ENCODE measurements around the gene TEAD1. TPM values are rescaled to one million over a fixed set of nuclear protein-coding genes. Genes with fewer than 3 reads are reported as not detected.

Gene TEAD1
- total and polyA plus RNA-seq, 2 donors (not counting 3 experiments of a cell fraction or from before 2014, with no cell fraction given), result 15.3 to 49.0 TPM

DNA sequence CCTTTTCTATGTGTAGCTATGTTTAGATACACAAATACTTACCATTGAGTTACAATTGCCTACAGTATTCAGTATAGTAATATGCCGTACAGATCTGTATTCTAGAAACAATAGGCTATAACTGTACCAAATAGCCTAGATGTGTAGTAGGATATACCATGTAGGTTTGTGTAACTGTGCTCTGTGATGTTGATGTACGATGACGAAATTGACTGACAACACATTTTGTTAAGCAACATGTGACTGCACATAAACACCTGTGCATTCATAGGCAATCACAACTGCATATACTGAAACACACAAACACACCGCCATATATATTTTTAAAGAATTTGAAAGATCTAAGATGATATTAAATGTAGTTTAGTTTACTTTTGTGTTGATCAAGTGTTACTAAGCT lies 60.4 kb downstream of the TEAD1 start:
- TF ChIP-seq JUN (IDR thresholded peaks at IDR 0.05; ENCODE audit: borderline replicate concordance, insufficient read depth, insufficient read length, low read depth) (no peak), POLR2AphosphoS5 (IDR thresholded peaks at IDR 0.05; ENCODE audit: insufficient read depth, low read depth, low read length) (no peak), CTCF (IDR thresholded peaks at IDR 0.05; ENCODE audit: extremely low read depth in 1 of 2, insufficient read depth in 1 of 2, low read depth in 1 of 2, low read length in 2 of 2) (no peak), MAX (IDR thresholded peaks at IDR 0.05; ENCODE audit: insufficient read depth, insufficient read length) (no peak), FOS (IDR thresholded peaks at IDR 0.05; ENCODE audit: borderline replicate concordance, insufficient read depth, low read length) (no peak), MYC (IDR thresholded peaks at IDR 0.05; ENCODE audit: low read depth, low read length) (no peak), GATA2 (IDR thresholded peaks at IDR 0.05; ENCODE audit: insufficient read depth, insufficient read length, low read depth, low read length) (no peak), POLR2A (IDR thresholded peaks at IDR 0.05; ENCODE audit: low read depth, low read length) (no peak), EZH2 (IDR thresholded peaks at IDR 0.05; ENCODE audit: borderline replicate concordance, low read depth, low read length, severe bottlenecking) (no peak)
- H3K27ac ChIP-seq (ENCODE audit: insufficient read depth, low read depth, low read length), result no peak overlapping the region
- CTCF ChIA-PET, result interaction anchor here (1.3 kb wide), 1 partner anchor 154 kb away, joined by 3 read pairs; no protein-coding TSS in a partner anchor
- H4K20me1 ChIP-seq (replicated peaks; ENCODE audit: control insufficient read depth, extremely low read depth, insufficient read depth, low read length), result no peaks in the 10 kb centered on the region
- no peaks in the 10 kb centered on the region for H3K27me3 ChIP-seq (ENCODE audit: control insufficient read depth in 2 of 2, insufficient read depth in 2 of 2, low read length in 2 of 2)
- no peaks in the 10 kb centered on the region for H3K36me3 ChIP-seq (ENCODE audit: control insufficient read depth in 2 of 2, extremely low read depth in 1 of 2, insufficient read depth in 2 of 2, low read length in 2 of 2)
- no peaks in the 10 kb centered on the region for H3K9me3 ChIP-seq (replicated peaks; ENCODE audit: control insufficient read depth, insufficient read depth, low read length)
- no peak overlapping the region for H3K9ac ChIP-seq (replicated peaks; ENCODE audit: extremely low read depth, insufficient read depth, low read length)
- H2AFZ ChIP-seq (ENCODE audit: low read depth, low read length), result no peak overlapping the region
- H3K4me3 ChIP-seq (replicated peaks in 1 of 3; ENCODE audit: insufficient read depth in 1 of 3, low read depth in 1 of 3, low read length in 3 of 3), result no peak overlapping the region
- no peaks in the 10 kb centered on the region for H3K4me1 ChIP-seq (ENCODE audit: control insufficient read depth, extremely low read depth, insufficient read depth, low read length)
- H3K4me2 ChIP-seq (ENCODE audit: insufficient read depth, low read length), result no peak overlapping the region
- no peak for DNase-seq (ENCODE audit: low read depth, low spot score)
- FAIRE-seq, result no peak
- no peaks in the 10 kb centered on the region for H3K9me1 ChIP-seq (replicated peaks; ENCODE audit: control insufficient read depth, extremely low read depth, insufficient read depth, low read length)
- H3K79me2 ChIP-seq (ENCODE audit: control insufficient read depth, insufficient read depth, low read length), result peaks cover 19% of the 10 kb centered on the region
- dilution Hi-C loops (cut with MboI; ENCODE audit: extremely low pct_ligation_motif_present, low sequenced_read_pairs), result no loop called here
- intact Hi-C loops (cut with micrococcal nuclease), result no loop called here
- POLR2A ChIA-PET, result no interaction called here
- BruUV-seq (replicated peaks), result no TSS peak
